Measurements from ENCODE around the gene CSGALNACT2. TPM values are rescaled to one million over a fixed set of nuclear protein-coding genes. Genes with fewer than 3 reads are reported as not detected.

CSGALNACT2 gene
- total and polyA plus RNA-seq, 2 donors, result 16.1 to 21.2 TPM

DNA sequence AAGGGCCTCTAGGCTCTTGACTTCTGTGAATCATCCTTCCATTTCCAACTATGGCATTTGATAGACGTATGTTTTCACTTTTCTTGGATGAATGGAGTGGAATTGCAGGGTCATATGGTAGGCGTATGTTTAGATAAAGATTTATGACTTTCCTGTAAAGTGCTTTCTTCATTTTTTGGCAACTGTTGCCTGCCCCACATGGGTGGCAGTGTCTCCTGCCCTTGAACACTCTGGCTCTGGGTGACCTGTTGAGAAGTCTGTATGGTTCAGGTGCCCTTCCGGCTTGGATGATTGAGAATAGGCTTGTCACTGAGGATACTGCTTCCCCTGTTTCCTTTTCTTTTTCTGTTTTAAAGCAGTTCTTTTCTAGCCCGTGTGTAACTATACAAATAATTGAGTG is 38.3 kb upstream of the CSGALNACT2 start:
- Histone ChIP-seq H3K9me3 (ENCODE audit: control insufficient read depth in 2 of 2, insufficient read depth in 1 of 2, low read length in 1 of 2) (no peaks in the 10 kb centered on the region), H3K27me3 (ENCODE audit: control insufficient read depth in 2 of 2, insufficient read depth in 1 of 2, low read length in 1 of 2) (peaks cover 12 to 36% of the 10 kb centered on the region in 2 donors), H3K4me3 (ENCODE audit: low read length in 2 of 2) (no peak overlapping the region), H3K4me1 (ENCODE audit: control insufficient read depth in 2 of 2, insufficient read depth in 2 of 2, low read length in 2 of 2) (peaks cover 0 to 3% of the 10 kb centered on the region in 2 donors), H3K27ac (ENCODE audit: low read depth in 1 of 2, low read length in 1 of 2) (no peak overlapping the region), H3K36me3 (ENCODE audit: control insufficient read depth in 2 of 2, insufficient read depth in 2 of 2, low read length in 1 of 2) (no peaks in the 10 kb centered on the region)
- no peak for DNase-seq (ENCODE audit: low read depth in 6 of 9, low spot score in 9 of 9)
- WGBS, result 91% methylated on average over 4 of the region's 4 CpGs

DNA sequence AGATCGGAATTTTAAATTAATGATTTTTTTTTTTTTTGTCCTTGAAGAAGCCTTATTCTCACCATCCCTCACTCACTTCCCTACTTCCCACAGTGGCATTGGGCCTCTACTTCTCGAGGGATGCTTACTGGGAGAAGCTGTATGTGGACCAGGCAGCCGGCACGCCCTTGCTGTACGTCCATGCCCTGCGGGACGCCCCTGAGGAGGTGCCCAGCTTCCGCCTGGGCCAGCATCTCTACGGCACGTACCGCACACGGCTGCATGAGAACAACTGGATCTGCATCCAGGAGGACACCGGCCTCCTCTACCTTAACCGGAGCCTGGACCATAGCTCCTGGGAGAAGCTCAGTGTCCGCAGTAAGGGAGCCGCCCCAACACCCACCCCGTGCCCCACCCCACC is 37.9 kb upstream of the CSGALNACT2 start:
- H3K27me3 ChIP-seq (ENCODE audit: control insufficient read depth in 2 of 2, insufficient read depth in 1 of 2, low read length in 1 of 2), result peaks cover 16 to 40% of the 10 kb centered on the region in 2 donors
- 98% methylated on average over 17 of the region's 17 CpGs for WGBS
- no peak overlapping the region for H3K4me3 ChIP-seq (ENCODE audit: low read length in 2 of 2)
- no peaks in the 10 kb centered on the region for H3K36me3 ChIP-seq (ENCODE audit: control insufficient read depth in 2 of 2, insufficient read depth in 2 of 2, low read length in 1 of 2)
- DNase-seq (ENCODE audit: low read depth in 6 of 9, low spot score in 9 of 9), result no peak
- no peaks in the 10 kb centered on the region for H3K9me3 ChIP-seq (ENCODE audit: control insufficient read depth in 2 of 2, insufficient read depth in 1 of 2, low read length in 1 of 2)
- peaks cover 2 to 7% of the 10 kb centered on the region in 2 donors for H3K4me1 ChIP-seq (ENCODE audit: control insufficient read depth in 2 of 2, insufficient read depth in 2 of 2, low read length in 2 of 2)
- H3K27ac ChIP-seq (ENCODE audit: low read depth in 1 of 2, low read length in 1 of 2), result no peak overlapping the region

DNA sequence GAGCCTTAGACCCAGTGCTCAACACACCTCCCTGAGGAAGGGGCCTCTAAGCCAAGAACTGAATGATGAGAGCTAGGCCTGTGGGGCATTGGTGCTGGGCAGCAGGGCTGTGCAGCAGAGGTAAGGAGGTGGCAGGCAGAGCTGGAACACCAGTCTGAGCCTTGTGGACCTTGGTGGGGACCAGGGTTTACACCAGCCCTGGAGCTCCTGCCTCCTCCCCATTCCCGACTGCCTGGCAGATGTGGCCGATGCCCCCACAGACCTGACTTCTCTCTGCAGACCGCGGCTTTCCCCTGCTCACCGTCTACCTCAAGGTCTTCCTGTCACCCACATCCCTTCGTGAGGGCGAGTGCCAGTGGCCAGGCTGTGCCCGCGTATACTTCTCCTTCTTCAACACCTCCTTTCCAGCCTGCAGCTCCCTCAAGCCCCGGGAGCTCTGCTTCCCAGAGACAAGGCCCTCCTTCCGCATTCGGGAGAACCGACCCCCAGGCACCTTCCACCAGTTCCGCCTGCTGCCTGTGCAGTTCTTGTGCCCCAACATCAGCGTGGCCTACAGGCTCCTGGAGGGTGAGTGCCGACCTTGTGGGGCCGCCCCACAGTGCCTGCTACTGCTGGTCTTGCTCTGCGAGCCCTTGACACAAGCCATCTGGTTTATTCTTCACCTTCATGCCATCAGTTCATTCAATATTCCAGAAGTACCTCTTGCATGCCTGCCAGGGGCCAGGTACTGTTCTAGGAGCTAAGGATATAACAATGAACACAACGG is 36.0 kb upstream of the CSGALNACT2 start:
- Histone ChIP-seq H3K4me3 (ENCODE audit: low read length in 2 of 2) (no peak overlapping the region), H3K27ac (ENCODE audit: low read depth in 1 of 2, low read length in 1 of 2) (no peak overlapping the region), H3K9me3 (ENCODE audit: control insufficient read depth in 2 of 2, insufficient read depth in 1 of 2, low read length in 1 of 2) (no peaks in the 10 kb centered on the region), H3K36me3 (ENCODE audit: control insufficient read depth in 2 of 2, insufficient read depth in 2 of 2, low read length in 1 of 2) (no peaks in the 10 kb centered on the region), H3K4me1 (ENCODE audit: control insufficient read depth in 2 of 2, insufficient read depth in 2 of 2, low read length in 2 of 2) (peaks cover 2 to 12% of the 10 kb centered on the region in 2 donors), H3K27me3 (ENCODE audit: control insufficient read depth in 2 of 2, insufficient read depth in 1 of 2, low read length in 1 of 2) (peaks cover 16 to 44% of the 10 kb centered on the region in 2 donors)
- WGBS, result 84% methylated on average over 19 of the region's 19 CpGs
- DNase-seq (ENCODE audit: low read depth in 6 of 9, low spot score in 9 of 9), result no peak

DNA sequence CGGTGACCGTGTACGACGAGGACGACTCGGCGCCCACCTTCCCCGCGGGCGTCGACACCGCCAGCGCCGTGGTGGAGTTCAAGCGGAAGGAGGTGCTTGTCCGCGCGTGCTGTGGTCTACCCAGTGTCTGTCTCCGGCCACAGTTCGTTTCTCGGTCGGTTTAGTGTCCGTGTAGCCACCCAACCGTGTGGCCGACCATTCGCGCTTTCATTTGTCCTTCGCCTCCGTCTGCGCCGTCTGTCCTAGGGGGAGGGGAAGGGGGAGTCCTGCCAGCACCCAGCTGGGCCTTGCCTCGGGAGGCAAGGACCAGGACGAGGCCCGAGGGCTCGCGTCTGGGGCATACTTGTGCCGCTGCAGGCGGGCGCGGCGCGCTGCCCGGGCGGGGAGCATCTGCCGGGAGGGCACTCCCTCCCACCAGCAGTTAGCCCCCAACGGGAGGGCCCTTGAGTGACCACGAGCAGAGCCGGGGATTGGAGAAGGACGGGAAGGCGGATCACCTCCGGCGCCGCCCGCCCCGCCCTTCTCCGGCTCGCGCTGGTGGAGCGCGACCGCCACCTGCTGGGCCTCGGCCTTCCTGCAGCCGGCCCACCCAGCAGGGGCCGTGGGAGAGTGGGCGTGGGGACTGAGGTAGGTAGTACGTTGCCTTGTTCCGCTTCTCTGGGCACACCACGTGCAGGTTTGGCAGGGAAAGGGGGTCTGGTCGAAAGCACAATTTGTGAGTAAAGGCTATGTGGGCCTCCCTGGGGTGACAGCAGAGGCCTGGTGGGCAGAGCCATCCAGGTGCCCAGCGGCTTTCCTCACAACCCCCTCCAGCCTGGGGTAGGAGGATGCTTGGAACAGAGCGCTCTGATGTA is 32.9 kb upstream of the CSGALNACT2 start:
- Histone ChIP-seq H3K27me3 (ENCODE audit: control insufficient read depth in 2 of 2, insufficient read depth in 1 of 2, low read length in 1 of 2) (peaks cover 16 to 44% of the 10 kb centered on the region in 2 donors), H3K27ac (ENCODE audit: low read depth in 1 of 2, low read length in 1 of 2) (no peak overlapping the region), H3K36me3 (ENCODE audit: control insufficient read depth in 2 of 2, insufficient read depth in 2 of 2, low read length in 1 of 2) (no peaks in the 10 kb centered on the region), H3K4me3 (ENCODE audit: low read length in 2 of 2) (peak overlapping the region; percentile 27 to 52), H3K9me3 (ENCODE audit: control insufficient read depth in 2 of 2, insufficient read depth in 1 of 2, low read length in 1 of 2) (no peaks in the 10 kb centered on the region), H3K4me1 (ENCODE audit: control insufficient read depth in 2 of 2, insufficient read depth in 2 of 2, low read length in 2 of 2) (peaks cover 2 to 12% of the 10 kb centered on the region in 2 donors)
- DNase-seq (ENCODE audit: low read depth in 6 of 9, low spot score in 9 of 9), result peak in 7 of 9 donors; percentile 45 to 79 (median 55)
- 3% methylated on average over 71 of the region's 71 CpGs for WGBS

DNA sequence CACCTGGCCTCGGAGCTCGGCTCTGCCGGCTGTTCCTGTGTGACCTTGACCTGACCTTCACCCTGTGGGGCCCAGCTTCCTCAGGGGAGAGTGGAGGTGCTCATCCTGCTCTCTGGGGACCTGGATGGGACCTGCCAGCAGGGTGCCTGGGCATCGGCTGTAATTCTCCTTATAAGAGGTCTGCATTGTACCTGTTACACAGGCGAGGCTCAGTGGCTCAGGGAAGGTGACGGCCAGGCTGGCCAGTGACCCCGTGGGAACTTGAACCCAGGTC is 32.4 kb upstream of the CSGALNACT2 start:
- 56% methylated on average over 7 of the region's 7 CpGs for WGBS
- H3K27ac ChIP-seq (ENCODE audit: low read depth in 1 of 2, low read length in 1 of 2), result no peak overlapping the region
- no peaks in the 10 kb centered on the region for H3K9me3 ChIP-seq (ENCODE audit: control insufficient read depth in 2 of 2, insufficient read depth in 1 of 2, low read length in 1 of 2)
- no peaks in the 10 kb centered on the region for H3K36me3 ChIP-seq (ENCODE audit: control insufficient read depth in 2 of 2, insufficient read depth in 2 of 2, low read length in 1 of 2)
- peaks cover 16 to 44% of the 10 kb centered on the region in 2 donors for H3K27me3 ChIP-seq (ENCODE audit: control insufficient read depth in 2 of 2, insufficient read depth in 1 of 2, low read length in 1 of 2)
- H3K4me1 ChIP-seq (ENCODE audit: control insufficient read depth in 2 of 2, insufficient read depth in 2 of 2, low read length in 2 of 2), result peaks cover 2 to 14% of the 10 kb centered on the region in 2 donors
- H3K4me3 ChIP-seq (ENCODE audit: low read length in 2 of 2), result no peak overlapping the region
- DNase-seq (ENCODE audit: low read depth in 6 of 9, low spot score in 9 of 9), result no peak

DNA sequence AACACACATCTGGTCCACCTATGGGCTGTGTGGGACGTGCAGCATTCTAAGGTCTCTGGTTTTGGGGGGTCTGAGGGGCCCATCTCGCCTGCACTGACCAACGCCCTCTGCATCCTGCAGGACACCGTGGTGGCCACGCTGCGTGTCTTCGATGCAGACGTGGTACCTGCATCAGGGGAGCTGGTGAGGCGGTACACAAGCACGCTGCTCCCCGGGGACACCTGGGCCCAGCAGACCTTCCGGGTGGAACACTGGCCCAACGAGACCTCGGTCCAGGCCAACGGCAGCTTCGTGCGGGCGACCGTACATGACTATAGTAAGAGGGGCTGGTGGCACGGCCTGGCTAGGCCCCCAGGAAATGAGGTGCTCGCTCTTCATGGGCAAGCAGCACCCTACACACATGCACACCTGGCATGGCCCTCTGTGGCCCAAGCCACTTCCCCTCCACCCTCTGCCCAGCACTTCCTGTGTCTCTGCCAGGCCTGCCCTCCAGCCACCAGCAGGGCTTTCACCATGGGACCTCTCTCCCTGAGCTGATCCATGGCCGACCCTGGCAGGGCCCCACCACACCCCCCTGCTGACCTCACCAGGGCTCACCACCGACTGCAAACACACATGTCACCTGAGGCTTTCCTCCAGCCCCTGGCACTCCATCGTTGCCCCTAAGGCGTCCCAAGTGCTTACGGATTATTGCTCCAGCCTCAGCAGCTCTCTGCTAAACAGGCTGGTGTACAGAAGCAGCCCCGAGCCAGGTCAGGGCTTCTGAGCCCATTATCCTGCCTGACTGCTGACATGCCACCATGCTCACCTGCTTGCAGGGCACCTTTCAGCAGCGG is 31.8 kb upstream of the CSGALNACT2 start:
- DNase-seq (ENCODE audit: low read depth in 6 of 9, low spot score in 9 of 9), result no peak
- Histone ChIP-seq H3K4me1 (ENCODE audit: control insufficient read depth in 2 of 2, insufficient read depth in 2 of 2, low read length in 2 of 2) (peaks cover 2 to 14% of the 10 kb centered on the region in 2 donors), H3K27me3 (ENCODE audit: control insufficient read depth in 2 of 2, insufficient read depth in 1 of 2, low read length in 1 of 2) (peaks cover 16 to 41% of the 10 kb centered on the region in 2 donors), H3K4me3 (ENCODE audit: low read length in 2 of 2) (no peak overlapping the region), H3K27ac (ENCODE audit: low read depth in 1 of 2, low read length in 1 of 2) (no peak overlapping the region), H3K36me3 (ENCODE audit: control insufficient read depth in 2 of 2, insufficient read depth in 2 of 2, low read length in 1 of 2) (no peaks in the 10 kb centered on the region), H3K9me3 (ENCODE audit: control insufficient read depth in 2 of 2, insufficient read depth in 1 of 2, low read length in 1 of 2) (no peaks in the 10 kb centered on the region)
- WGBS, result 85% methylated on average over 28 of the region's 28 CpGs

DNA sequence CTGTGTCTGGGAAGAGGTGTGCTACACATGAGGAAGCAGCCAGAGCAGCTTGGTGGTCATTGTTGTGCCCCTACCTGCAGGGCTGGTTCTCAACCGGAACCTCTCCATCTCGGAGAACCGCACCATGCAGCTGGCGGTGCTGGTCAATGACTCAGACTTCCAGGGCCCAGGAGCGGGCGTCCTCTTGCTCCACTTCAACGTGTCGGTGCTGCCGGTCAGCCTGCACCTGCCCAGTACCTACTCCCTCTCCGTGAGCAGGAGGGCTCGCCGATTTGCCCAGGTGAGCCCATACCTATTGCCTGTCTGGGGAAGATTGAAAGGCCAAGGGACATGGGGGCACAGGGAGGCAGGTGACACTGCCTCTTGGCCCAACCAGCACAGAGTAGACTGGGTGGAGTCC is 29.3 kb upstream of the CSGALNACT2 start:
- DNase-seq (ENCODE audit: low read depth in 6 of 9, low spot score in 9 of 9), result no peak
- no peak overlapping the region for H3K4me3 ChIP-seq (ENCODE audit: low read length in 2 of 2)
- H3K4me1 ChIP-seq (ENCODE audit: control insufficient read depth in 2 of 2, insufficient read depth in 2 of 2, low read length in 2 of 2), result peaks cover 2 to 14% of the 10 kb centered on the region in 2 donors
- no peaks in the 10 kb centered on the region for H3K9me3 ChIP-seq (ENCODE audit: control insufficient read depth in 2 of 2, insufficient read depth in 1 of 2, low read length in 1 of 2)
- no peaks in the 10 kb centered on the region for H3K36me3 ChIP-seq (ENCODE audit: control insufficient read depth in 2 of 2, insufficient read depth in 2 of 2, low read length in 1 of 2)
- H3K27ac ChIP-seq (ENCODE audit: low read depth in 1 of 2, low read length in 1 of 2), result no peak overlapping the region
- 97% methylated on average over 12 of the region's 12 CpGs for WGBS
- peaks cover 12 to 18% of the 10 kb centered on the region in 2 donors for H3K27me3 ChIP-seq (ENCODE audit: control insufficient read depth in 2 of 2, insufficient read depth in 1 of 2, low read length in 1 of 2)

DNA sequence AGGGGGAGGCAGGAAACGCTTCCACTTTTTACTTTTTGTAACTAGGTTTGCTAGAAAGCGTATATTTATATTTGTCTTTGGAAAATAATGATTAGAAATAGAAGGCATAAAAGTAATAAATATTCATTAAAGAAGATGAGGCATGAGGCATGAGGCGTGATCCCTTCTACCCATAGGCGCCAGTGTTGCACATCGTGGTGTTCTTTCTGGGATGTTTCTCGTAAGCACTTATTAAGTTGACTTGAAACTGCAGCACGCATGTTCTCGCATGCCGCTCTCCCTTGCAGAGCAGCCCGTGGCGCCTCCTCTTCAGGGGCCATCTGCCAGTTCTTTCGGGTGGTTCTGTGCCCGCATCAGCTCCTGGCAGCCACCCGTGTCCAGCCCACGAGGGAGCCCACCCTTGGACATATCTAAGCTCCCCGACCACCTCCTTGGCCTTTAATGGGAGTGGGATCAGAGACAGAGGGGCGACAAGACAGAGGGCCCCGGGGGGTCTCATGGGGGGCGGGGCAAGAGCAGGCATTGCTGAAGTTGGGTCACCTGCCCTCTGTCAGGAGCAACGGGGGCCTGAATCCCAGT is 28.5 kb upstream of the CSGALNACT2 start:
- H3K4me1 ChIP-seq (ENCODE audit: control insufficient read depth in 2 of 2, insufficient read depth in 2 of 2, low read length in 2 of 2), result peaks cover 2 to 12% of the 10 kb centered on the region in 2 donors
- peaks cover 6 to 10% of the 10 kb centered on the region in 2 donors for H3K27me3 ChIP-seq (ENCODE audit: control insufficient read depth in 2 of 2, insufficient read depth in 1 of 2, low read length in 1 of 2)
- H3K27ac ChIP-seq (ENCODE audit: low read depth in 1 of 2, low read length in 1 of 2), result no peak overlapping the region
- 90% methylated on average over 20 of the region's 20 CpGs for WGBS
- no peak overlapping the region for H3K4me3 ChIP-seq (ENCODE audit: low read length in 2 of 2)
- DNase-seq (ENCODE audit: low read depth in 6 of 9, low spot score in 9 of 9), result no peak
- no peaks in the 10 kb centered on the region for H3K36me3 ChIP-seq (ENCODE audit: control insufficient read depth in 2 of 2, insufficient read depth in 2 of 2, low read length in 1 of 2)
- no peaks in the 10 kb centered on the region for H3K9me3 ChIP-seq (ENCODE audit: control insufficient read depth in 2 of 2, insufficient read depth in 1 of 2, low read length in 1 of 2)
